ENCODE data around the gene CIRBP. TPM values are rescaled to one million over a fixed set of nuclear protein-coding genes. Genes with fewer than 3 reads are reported as not detected.

The CIRBP gene
- total RNA-seq, 2 experiments from 2014 or later: 161 to 180 TPM

DNA sequence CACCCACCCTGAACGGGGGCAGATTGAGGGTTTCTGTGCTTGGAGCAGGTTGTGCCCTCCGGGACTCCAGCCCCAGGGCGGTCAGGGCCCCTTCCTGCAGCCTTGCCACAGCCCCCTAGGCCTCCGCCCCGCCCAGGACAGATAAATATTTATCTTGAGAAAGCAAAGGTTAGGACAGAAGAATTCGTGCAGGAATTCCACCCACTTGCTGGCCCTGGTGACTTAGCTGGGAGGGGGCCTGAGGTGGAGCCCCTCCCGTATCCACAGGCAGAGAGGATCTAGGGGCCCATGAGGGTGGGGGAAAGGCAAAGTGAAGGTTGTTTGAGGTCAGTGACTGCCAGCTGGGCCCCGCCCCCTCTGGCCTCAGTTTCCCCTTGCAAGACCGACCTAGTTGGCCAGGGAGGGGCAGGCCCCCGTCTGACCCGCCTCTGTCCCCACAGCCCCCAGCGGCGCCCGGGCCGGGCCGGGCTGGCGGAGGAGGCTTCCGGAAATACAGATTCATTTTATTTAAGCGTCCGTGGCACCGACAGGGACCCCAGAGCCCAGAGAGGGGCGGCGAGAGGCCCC, 15.5 kb upstream of the CIRBP start:
- TF ChIP-seq, protein P1, sequence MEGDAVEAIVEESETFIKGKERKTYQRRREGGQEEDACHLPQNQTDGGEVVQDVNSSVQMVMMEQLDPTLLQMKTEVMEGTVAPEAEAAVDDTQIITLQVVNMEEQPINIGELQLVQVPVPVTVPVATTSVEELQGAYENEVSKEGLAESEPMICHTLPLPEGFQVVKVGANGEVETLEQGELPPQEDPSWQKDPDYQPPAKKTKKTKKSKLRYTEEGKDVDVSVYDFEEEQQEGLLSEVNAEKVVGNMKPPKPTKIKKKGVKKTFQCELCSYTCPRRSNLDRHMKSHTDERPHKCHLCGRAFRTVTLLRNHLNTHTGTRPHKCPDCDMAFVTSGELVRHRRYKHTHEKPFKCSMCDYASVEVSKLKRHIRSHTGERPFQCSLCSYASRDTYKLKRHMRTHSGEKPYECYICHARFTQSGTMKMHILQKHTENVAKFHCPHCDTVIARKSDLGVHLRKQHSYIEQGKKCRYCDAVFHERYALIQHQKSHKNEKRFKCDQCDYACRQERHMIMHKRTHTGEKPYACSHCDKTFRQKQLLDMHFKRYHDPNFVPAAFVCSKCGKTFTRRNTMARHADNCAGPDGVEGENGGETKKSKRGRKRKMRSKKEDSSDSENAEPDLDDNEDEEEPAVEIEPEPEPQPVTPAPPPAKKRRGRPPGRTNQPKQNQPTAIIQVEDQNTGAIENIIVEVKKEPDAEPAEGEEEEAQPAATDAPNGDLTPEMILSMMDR (IDR thresholded peaks at IDR 0.05): no peak
- intact Hi-C loops (cut with micrococcal nuclease): loop anchor here (2.0 kb wide), 1 partner anchor 13 kb away; no protein-coding TSS in a partner anchor
- Mint-ChIP-seq H3K4me3 (peak overlapping the region; percentile 63), H3K36me3 (ENCODE audit: low read depth) (peaks cover 46% of the 10 kb centered on the region), H3K4me1 (ENCODE audit: low read depth) (peaks cover 28% of the 10 kb centered on the region), H3K27me3 (no peaks in the 10 kb centered on the region), H3K9me3 (no peaks in the 10 kb centered on the region), H3K27ac (peak overlapping the region; percentile 85)
- POLR2A ChIA-PET: interaction anchor here (0.7 to 1.9 kb wide), 12 partner anchors 8 to 232 kb away, joined by 3 to 30 read pairs (median 4); partner anchors contain the start of genes ARHGAP45, ATP5F1D, CIRBP and FAM174C
- DNase-seq (no peak), ATAC-seq (no peak)
- CTCF ChIA-PET: interaction anchor here (0.8 to 16.1 kb wide), 5 partner anchors 10 to 15 kb away, joined by 4 to 449 read pairs (median 20); partner anchors contain the start of genes ATP5F1D and CIRBP

- ATAC-seq (no peak), DNase-seq (no peak)
- H3K4me1 Mint-ChIP-seq (ENCODE audit: low read depth): peaks cover 32% of the 10 kb centered on the region
- no peaks in the 10 kb centered on the region for H3K9me3 Mint-ChIP-seq
- H3K36me3 Mint-ChIP-seq (ENCODE audit: low read depth): peaks cover 50% of the 10 kb centered on the region
- ChIA-PET POLR2A (interaction anchor here (0.8 to 1.9 kb wide), 6 partner anchors 7 to 26 kb away, joined by 3 to 30 read pairs (median 6); partner anchors contain the start of gene CIRBP), CTCF (interaction anchor here (2.6 to 16.1 kb wide), 2 partner anchors 10 to 13 kb away, joined by 30 to 449 read pairs; partner anchors contain the start of gene ATP5F1D)
- TF ChIP-seq, protein P1 (IDR thresholded peaks at IDR 0.05): no peak
- intact Hi-C loops (cut with micrococcal nuclease): no loop called here
- no peak overlapping the region for H3K4me3 Mint-ChIP-seq
- no peaks in the 10 kb centered on the region for H3K27me3 Mint-ChIP-seq
- peak overlapping the region; percentile 57 for H3K27ac Mint-ChIP-seq
These were observed 15.0 kb upstream of the CIRBP start for GRCh38 chr19:1254081-1254527.

DNA sequence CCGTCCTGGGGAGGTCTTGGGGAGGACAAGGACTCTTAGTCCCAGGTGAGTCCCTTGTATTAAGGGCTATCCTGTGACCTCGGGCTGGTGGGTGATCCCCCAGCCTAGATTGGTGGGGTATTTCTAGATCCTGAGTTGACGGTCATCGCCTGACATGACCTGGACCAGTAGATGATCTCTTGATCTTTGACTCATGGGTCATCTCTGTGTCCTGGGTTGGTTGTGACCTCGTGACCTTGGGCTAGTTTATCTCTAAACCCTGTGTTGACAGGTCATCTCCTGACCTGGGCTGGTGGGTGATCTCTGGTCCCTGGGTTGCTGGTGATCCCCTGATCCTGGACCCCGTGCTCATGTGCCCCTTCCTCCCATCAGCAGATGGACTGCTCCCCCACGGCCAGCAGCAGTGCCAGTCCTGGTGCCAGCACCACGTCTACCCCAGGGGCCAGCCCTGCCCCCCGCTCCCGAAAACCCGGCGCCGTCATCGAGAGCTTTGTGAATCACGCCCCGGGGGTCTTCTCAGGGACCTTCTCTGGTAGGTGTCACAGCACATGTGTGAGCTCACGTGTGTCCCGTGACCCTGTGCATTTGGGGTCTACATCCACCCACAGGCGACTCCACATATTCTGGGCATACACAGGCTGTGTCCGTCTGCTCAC, 14.5 kb upstream of the CIRBP start:
- Mint-ChIP-seq H3K36me3 (ENCODE audit: low read depth) (peaks cover 51% of the 10 kb centered on the region), H3K27ac (peak overlapping the region; percentile 57), H3K27me3 (no peaks in the 10 kb centered on the region), H3K9me3 (no peaks in the 10 kb centered on the region), H3K4me3 (no peak overlapping the region), H3K4me1 (ENCODE audit: low read depth) (peaks cover 35% of the 10 kb centered on the region)
- ATAC-seq (no peak), DNase-seq (no peak)
- TF ChIP-seq, protein P1 (IDR thresholded peaks at IDR 0.05): no peak
- intact Hi-C loops (cut with micrococcal nuclease): no loop called here
- ChIA-PET POLR2A (interaction anchor here (1.0 to 1.8 kb wide), 5 partner anchors 10 to 15 kb away, joined by 3 to 8 read pairs (median 4); partner anchors contain the start of gene CIRBP), CTCF (interaction anchor here (3.0 to 16.1 kb wide), 2 partner anchors 11 to 12 kb away, joined by 14 to 449 read pairs; partner anchors contain the start of gene ATP5F1D)

DNA sequence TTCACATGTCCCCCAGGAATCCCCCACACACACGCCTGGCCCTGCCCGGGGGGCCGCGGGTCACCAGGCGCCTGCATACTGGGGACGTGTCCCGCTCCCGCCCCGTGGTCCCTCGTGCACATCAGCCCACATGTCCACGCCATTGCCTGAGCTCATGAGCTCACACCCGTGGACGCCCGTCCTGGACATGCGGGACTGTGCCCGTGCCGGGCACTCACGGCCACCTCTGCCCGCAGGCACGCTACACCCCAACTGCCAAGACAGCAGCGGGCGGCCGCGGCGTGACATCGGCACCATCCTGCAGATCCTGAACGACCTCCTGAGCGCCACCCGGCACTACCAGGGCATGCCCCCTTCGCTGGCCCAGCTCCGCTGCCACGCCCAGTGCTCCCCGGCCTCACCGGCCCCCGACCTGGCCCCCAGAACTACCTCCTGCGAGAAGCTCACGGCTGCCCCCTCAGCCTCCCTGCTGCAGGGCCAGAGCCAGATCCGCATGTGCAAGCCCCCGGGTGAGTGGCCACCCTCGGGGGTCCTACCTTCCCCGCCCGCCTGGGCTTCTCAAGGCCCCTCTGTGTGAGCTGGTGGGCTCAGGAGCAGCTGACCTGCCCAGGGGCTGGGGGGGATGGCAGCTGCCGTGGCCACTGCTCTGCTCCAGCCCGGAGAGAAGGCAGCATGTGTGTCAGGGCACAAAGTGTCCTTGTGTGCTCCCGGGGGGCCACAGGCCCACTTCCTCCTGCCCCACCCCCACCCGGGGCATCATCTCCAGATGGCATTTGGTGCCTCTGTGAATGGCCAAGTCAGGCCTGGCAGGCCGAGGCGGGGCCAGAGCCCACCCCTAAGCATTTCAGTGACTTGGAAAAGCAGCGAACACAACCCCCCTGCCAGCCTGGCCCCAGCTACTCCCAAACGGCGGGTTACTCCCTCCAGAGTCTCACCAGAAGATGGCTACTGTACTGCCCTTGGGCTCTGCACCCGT, 13.7 kb upstream of the CIRBP start:
- Mint-ChIP-seq H3K27ac (peak overlapping the region; percentile 57), H3K9me3 (no peaks in the 10 kb centered on the region), H3K4me3 (no peak overlapping the region), H3K4me1 (ENCODE audit: low read depth) (peaks cover 39% of the 10 kb centered on the region), H3K36me3 (ENCODE audit: low read depth) (peaks cover 49% of the 10 kb centered on the region), H3K27me3 (no peaks in the 10 kb centered on the region)
- no peak for DNase-seq
- ATAC-seq: no peak
- intact Hi-C loops (cut with micrococcal nuclease): no loop called here
- ChIA-PET POLR2A (interaction anchor here (0.8 to 1.8 kb wide), 5 partner anchors 11 to 16 kb away, joined by 3 to 8 read pairs (median 4); partner anchors contain the start of gene CIRBP), CTCF (interaction anchor here (3.0 to 16.1 kb wide), 2 partner anchors 11 to 12 kb away, joined by 14 to 449 read pairs; partner anchors contain the start of gene ATP5F1D)
- TF ChIP-seq, protein P1 (IDR thresholded peaks at IDR 0.05): no peak
